Measurements from ENCODE around the gene PLET1.
"Not testable (repeated sequence)": the region's sequence is repeated elsewhere in the genome, so short reads cannot be mapped to it uniquely, and the experiment has no call there.

The PLET1 gene

DNA sequence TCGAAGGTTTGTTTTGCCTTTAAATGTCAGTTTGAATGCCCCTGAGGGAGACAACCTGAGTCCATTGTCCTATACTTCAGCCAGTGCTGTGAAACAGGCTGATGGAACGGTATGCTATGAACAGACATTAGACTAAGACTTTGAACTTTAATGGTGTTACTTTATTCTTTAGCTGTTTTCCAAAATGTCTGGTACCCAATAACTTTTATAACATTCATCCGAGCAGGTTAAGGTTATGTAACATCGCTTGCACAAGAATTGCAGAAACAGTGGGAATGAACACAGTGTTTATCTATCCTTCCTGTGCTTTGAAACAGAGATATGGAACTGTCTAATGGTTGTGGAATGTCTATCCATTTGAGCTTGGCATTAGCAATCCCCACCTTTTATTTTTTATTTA lies 46.9 kb downstream of the PLET1 start:
- DNase-seq (ENCODE audit: low read depth in 2 of 3, low spot score in 1 of 3) = no peak

GRCh38 chr11:112212710-112213109 lies 48.0 kb downstream of the PLET1 start:
- DNase-seq (ENCODE audit: low read depth in 2 of 3, low spot score in 1 of 3) = no peak

- DNase-seq (ENCODE audit: low read depth in 2 of 3, low spot score in 1 of 3) = no peak
Measured at GRCh38 chr11:112212290-112212689, 48.4 kb downstream of the PLET1 start.

GRCh38 chr11:112211536-112211935 lies 49.1 kb downstream of the PLET1 start:
- DNase-seq (ENCODE audit: low read depth in 2 of 3, low spot score in 1 of 3) = peak in 1 of 3 donors; percentile 24

GRCh38 chr11:112210890-112211289 lies 49.8 kb downstream of the PLET1 start:
- DNase-seq (ENCODE audit: low read depth in 2 of 3, low spot score in 1 of 3) = no peak

GRCh38 chr11:112206071-112206470 lies 54.6 kb downstream of the PLET1 start:
- DNase-seq (ENCODE audit: low read depth in 2 of 3, low spot score in 1 of 3) = no peak

DNA sequence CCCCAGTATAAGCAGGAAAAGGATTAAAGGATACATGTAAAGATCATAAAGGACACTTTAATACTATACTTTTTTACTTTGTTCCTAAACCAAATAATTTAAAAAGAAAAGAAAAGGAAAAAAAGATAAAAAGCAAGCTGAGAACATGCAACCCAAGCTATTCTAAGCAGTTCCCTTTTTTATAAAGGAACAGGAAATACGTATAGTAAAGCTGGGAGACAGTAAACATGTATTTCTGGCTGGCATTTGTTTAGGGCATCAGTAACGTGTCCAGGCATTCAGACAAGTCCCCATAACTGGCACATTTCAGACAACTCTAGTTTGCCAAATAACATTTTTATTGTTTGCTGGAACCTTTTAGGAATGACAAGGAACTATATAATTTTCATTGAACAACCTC lies 60.4 kb downstream of the PLET1 start:
- no peak for DNase-seq (ENCODE audit: low read depth in 2 of 3, low spot score in 1 of 3)

- DNase-seq (ENCODE audit: low read depth in 2 of 3, low spot score in 1 of 3) = not testable (repeated sequence)
Measured at GRCh38 chr11:112199101-112199500, 61.6 kb downstream of the PLET1 start.
